GM06990 (cell line): Measurements from ENCODE around the gene IFITM1.
A peak's percentile ranks its signal among the peaks of the same experiment; 100 is the strongest.
"Not testable (repeated sequence)": the region's sequence is repeated elsewhere in the genome, so short reads cannot be mapped to it uniquely, and the experiment has no call there.

Source experiments
- DNase-seq: peaks from one replicate; pipeline ENCODE4 v3.0.0-alpha.2; 2011; ENCODE audit not compliant: insufficient read length; ENCODE audit errors: extremely low read depth
- H3K27me3 ChIP-seq: replicated peaks from 2 replicates; pipeline ENCODE4 v1.6.0; 2011; ENCODE audit warnings: low read length; ENCODE audit not compliant: control insufficient read depth, insufficient read depth
- H3K36me3 ChIP-seq: 2 replicates; pipeline ENCODE4 v1.5.1; 2011; ENCODE audit warnings: low read length; ENCODE audit not compliant: control insufficient read depth, insufficient read depth
- H3K4me3 ChIP-seq: replicated peaks from 2 replicates; pipeline ENCODE4 v1.5.1; 2011; ENCODE audit warnings: low read depth, mild to moderate bottlenecking, control low read depth, low read length
- TF ChIP-seq, protein P1 (sequence below): IDR thresholded peaks from 2 replicates; pipeline ENCODE4 v1.5.1; 2011; ENCODE audit warnings: low read length, control low read depth, mild to moderate bottlenecking, inconsistent platforms; ENCODE audit not compliant: insufficient read depth, poor library complexity, severe bottlenecking

The IFITM1 gene

GRCh38 chr11:329886-330253 is 16.0 kb downstream of the IFITM1 start:
- TF ChIP-seq, protein P1, sequence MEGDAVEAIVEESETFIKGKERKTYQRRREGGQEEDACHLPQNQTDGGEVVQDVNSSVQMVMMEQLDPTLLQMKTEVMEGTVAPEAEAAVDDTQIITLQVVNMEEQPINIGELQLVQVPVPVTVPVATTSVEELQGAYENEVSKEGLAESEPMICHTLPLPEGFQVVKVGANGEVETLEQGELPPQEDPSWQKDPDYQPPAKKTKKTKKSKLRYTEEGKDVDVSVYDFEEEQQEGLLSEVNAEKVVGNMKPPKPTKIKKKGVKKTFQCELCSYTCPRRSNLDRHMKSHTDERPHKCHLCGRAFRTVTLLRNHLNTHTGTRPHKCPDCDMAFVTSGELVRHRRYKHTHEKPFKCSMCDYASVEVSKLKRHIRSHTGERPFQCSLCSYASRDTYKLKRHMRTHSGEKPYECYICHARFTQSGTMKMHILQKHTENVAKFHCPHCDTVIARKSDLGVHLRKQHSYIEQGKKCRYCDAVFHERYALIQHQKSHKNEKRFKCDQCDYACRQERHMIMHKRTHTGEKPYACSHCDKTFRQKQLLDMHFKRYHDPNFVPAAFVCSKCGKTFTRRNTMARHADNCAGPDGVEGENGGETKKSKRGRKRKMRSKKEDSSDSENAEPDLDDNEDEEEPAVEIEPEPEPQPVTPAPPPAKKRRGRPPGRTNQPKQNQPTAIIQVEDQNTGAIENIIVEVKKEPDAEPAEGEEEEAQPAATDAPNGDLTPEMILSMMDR, result no peak
- Histone ChIP-seq H3K4me3 (no peak overlapping the region), H3K36me3 (no peaks in the 10 kb centered on the region), H3K27me3 (no peaks in the 10 kb centered on the region)
- no peak for DNase-seq

- Histone ChIP-seq H3K27me3 (no peaks in the 10 kb centered on the region), H3K4me3 (no peak overlapping the region), H3K36me3 (no peaks in the 10 kb centered on the region)
- TF ChIP-seq, protein P1, result no peak
- DNase-seq, result peak; percentile 57
Observed at GRCh38 chr11:330307-330693, 16.5 kb downstream of the IFITM1 start.

- H3K27me3 ChIP-seq, result no peaks in the 10 kb centered on the region
- peak; percentile 81 for DNase-seq
Observed at GRCh38 chr11:330694-331357, 17.0 kb downstream of the IFITM1 start.

DNA sequence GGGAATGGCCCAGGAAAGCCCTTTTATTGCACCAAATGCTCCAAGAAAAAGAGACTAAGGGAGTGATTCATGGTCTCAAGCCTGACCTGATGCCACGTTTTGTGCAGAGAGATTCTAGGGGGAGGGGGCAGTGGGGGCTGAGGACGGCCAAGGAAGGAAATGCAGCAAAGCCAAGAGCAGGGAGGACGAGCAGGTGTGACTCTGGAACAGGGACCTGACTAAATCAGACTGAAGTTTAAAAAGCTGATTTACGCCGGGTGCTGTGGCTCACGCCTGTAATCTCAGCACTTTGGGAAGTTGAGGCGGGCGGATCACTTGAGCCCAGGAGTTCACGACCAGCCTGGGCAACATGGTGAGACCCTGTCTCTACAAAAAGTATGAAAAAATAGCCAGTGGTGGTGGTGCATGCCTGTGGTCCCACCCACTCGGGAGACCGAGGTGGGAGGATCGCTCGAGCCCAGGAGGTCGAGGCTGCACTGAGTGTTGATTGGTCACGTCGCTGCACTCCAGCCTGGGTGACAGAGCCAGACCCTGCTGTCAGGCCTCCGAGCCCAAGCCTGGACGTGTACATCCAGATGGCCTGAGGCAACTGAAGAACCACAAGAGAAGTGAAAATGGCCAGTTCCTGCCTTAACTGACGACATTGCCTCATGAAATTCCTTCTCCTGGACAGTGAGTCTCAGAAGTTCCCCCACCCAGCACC is 17.7 kb downstream of the IFITM1 start:
- Histone ChIP-seq H3K27me3 (no peaks in the 10 kb centered on the region), H3K36me3 (no peaks in the 10 kb centered on the region), H3K4me3 (no peak overlapping the region)
- no peak for DNase-seq
- TF ChIP-seq, protein P1, result no peak

More at GRCh38 chr11:330694-331357, 17.0 kb downstream of the IFITM1 start:
- TF ChIP-seq, protein P1, result no peak
- H3K4me3 ChIP-seq, result no peak overlapping the region
- no peaks in the 10 kb centered on the region for H3K36me3 ChIP-seq

DNA sequence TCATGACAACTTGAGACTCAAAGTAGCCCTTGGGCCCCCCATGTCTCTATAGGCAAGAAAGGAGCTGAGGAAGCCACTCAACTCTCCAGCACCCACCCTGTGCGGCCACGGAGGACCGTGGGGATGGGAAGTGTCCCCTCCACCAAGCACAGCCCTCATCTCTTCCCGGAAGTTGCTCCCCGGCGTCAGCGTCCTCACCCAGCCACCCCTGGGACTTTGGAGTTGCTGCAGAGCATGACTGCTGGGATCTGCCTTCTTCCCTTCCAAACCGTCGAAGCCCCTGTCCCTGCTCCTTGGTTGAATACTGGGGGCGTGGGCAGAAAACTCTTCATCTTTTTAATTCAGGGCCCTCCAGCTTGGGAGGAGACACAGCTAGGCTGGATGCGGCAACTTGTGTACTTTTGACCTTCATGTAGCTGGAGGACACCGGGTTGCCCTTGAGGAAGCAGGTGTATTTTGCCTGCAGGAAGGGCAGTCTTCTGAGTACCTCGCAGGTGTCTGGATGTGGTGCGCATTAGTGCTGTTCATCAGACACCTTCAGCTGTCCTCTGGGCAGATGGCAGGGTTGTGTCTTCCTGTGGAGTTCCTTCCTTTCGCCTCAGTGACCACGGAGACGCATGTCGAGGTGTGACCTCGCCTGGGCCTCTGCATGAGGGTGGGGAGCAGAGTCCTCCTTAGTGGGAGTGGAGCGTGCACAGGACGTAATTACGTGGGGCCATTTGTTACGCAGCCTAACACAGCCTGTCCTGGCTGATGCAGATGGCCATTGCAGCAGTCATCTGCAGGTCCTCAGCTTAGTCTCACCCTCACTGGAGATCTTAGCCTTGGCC is 19.0 kb downstream of the IFITM1 start:
- no peak for DNase-seq
- H3K27me3 ChIP-seq, result no peaks in the 10 kb centered on the region
- H3K36me3 ChIP-seq, result no peaks in the 10 kb centered on the region
- H3K4me3 ChIP-seq, result no peak overlapping the region
- TF ChIP-seq, protein P1, result no peak

DNA sequence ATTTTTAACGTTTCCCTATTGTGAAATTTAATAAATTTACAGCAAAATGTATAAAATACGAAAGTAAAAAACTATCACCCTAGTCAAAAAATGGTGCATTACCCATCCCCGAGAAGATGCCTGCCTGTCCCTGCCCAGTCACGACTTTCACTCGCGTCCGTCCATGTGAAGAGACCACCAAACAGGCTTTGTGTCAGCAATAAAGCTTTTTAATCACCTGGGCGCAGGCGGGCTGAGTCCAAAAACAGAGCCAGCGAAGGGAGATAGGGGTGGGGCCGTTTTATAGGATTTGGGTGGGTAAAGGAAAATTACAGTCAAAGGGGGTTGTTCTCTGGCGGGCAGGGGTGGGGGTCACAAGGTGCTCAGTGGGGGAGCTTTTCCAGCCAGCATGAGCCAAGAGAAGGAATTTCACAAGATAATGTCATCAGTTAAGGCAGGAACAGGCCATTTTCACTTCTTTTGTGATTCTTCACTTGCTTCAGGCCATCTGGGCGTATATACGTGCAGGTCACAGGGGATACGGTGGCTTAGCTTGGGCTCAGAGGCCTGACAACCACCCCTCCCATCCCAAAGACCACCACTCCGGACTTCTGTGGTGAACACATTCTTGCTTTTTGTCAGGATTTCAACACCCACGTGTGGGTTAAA is 19.9 kb downstream of the IFITM1 start:
- H3K4me3 ChIP-seq, H3K27me3 ChIP-seq, DNase-seq, H3K36me3 ChIP-seq: not testable (repeated sequence)
